IMR-90 (cell line): ENCODE measurements around the gene DNTT. TPM values are rescaled to one million over a fixed set of nuclear protein-coding genes. Genes with fewer than 3 reads are reported as not detected.

Source experiments
- ATAC-seq: fragments of 200-7000 bp; cut with Tn5 transposase; 2 replicates; pipeline ENCODE4 v1.9.1; 2020; ENCODE audit warnings: low read depth, mild to moderate bottlenecking, moderate library complexity
- BruUV-seq: library from RNA; stranded (reverse); fragments of 400-500 nt; replicated peaks from 2 replicates; lab custom pipeline; 2021; lab: Mats Ljungman, UMichigan
- CTCF ChIA-PET: fragments of 300-600 bp; formaldehyde crosslinking; extraction: SDS; loops from one replicate; lab custom pipeline; 2021; ENCODE audit warnings: antibody characterized with exemption; lab: Yijun Ruan, JAX
- POLR2A ChIA-PET: fragments of 300-600 bp; sonication (Branson Sonifier 250); formaldehyde crosslinking; loops from one replicate; lab custom pipeline; 2022; ENCODE audit warnings: antibody characterized with exemption; ENCODE audit not compliant: unreplicated experiment; lab: Charles Lee
- DNase-seq: peaks from one replicate; pipeline ENCODE4 v3.0.0; 2013
- H2AFZ ChIP-seq: replicated peaks from 2 replicates; pipeline ENCODE3; 2013; ENCODE audit warnings: low read length, mild to moderate bottlenecking; ENCODE audit not compliant: poor library complexity
- H2AK5ac ChIP-seq: 2 replicates; pipeline ENCODE4 v1.6.1; 2013; ENCODE audit warnings: low read depth, low read length, inconsistent platforms
- H2AK9ac ChIP-seq: replicated peaks from 2 replicates; pipeline ENCODE3; 2013; ENCODE audit warnings: mild to moderate bottlenecking, low read depth, low read length, moderate library complexity; ENCODE audit not compliant: poor library complexity
- H2BK120ac ChIP-seq: 2 replicates; pipeline ENCODE4 v1.6.1; 2013; ENCODE audit warnings: low read depth, low read length, inconsistent platforms
- H2BK15ac ChIP-seq: 3 replicates; pipeline ENCODE4 v1.6.1; 2013; ENCODE audit warnings: low read depth, low read length, inconsistent platforms
- H2BK20ac ChIP-seq: 2 replicates; pipeline ENCODE4 v1.6.1; 2013; ENCODE audit warnings: low read depth, mild to moderate bottlenecking, inconsistent platforms, low read length, moderate library complexity
- H2BK5ac ChIP-seq: 2 replicates; pipeline ENCODE4 v1.6.1; 2013; ENCODE audit warnings: mild to moderate bottlenecking, low read depth, low read length, inconsistent platforms; ENCODE audit not compliant: poor library complexity, severe bottlenecking
- H3K14ac ChIP-seq: replicated peaks from 2 replicates; pipeline ENCODE4 v1.6.1; 2013; ENCODE audit warnings: low read depth, low read length, inconsistent platforms
- H3K18ac ChIP-seq: 2 replicates; pipeline ENCODE4 v1.6.1; 2013; ENCODE audit warnings: low read depth, low read length, control low read depth
- H3K23ac ChIP-seq: 2 replicates; pipeline ENCODE4 v1.6.1; 2013; ENCODE audit warnings: low read depth, low read length, inconsistent platforms
- H3K27ac ChIP-seq: 2 replicates; pipeline ENCODE4 v1.5.1; 2013; ENCODE audit warnings: mild to moderate bottlenecking, control low read depth, low read length; ENCODE audit not compliant: insufficient read depth
- H3K27me3 ChIP-seq: 2 replicates; pipeline ENCODE4 v1.6.1; 2013; ENCODE audit warnings: low read length; ENCODE audit not compliant: control insufficient read depth, insufficient read depth
- H3K36me3 ChIP-seq: 2 replicates; pipeline ENCODE4 v1.6.1; 2013; ENCODE audit warnings: low read length, mixed read lengths; ENCODE audit not compliant: control insufficient read depth, insufficient read depth
- H3K4ac ChIP-seq: 2 replicates; pipeline ENCODE4 v1.6.1; 2013; ENCODE audit warnings: low read depth, low read length, inconsistent platforms
- H3K4me1 ChIP-seq: 2 replicates; pipeline ENCODE4 v1.6.1; 2013; ENCODE audit warnings: low read length, mixed read lengths; ENCODE audit not compliant: control insufficient read depth, insufficient read depth
- H3K4me2 ChIP-seq: 2 replicates; pipeline ENCODE4 v1.6.1; 2013; ENCODE audit warnings: low read depth, mild to moderate bottlenecking, control low read depth, low read length, moderate library complexity
- H3K4me3 ChIP-seq: 2 replicates; pipeline ENCODE4 v1.5.1; 2013; ENCODE audit warnings: low read depth, mild to moderate bottlenecking, control low read depth, low read length, moderate library complexity; ENCODE audit not compliant: insufficient read depth
- H3K56ac ChIP-seq: 2 replicates; pipeline ENCODE4 v1.6.1; 2013; ENCODE audit warnings: low read length, inconsistent platforms; ENCODE audit not compliant: insufficient read depth; ENCODE audit errors: extremely low read depth
- H3K79me1 ChIP-seq, 2 experiments: 2 replicates each; pipeline ENCODE4 v1.6.1; 2013; ENCODE audit warnings: low read length in 2 of 2, inconsistent platforms in 1 of 2, low read depth in 1 of 2
- H3K9ac ChIP-seq: 2 replicates; pipeline ENCODE4 v1.6.1; 2013; ENCODE audit warnings: low read depth, low read length, control low read depth
- H3K9me1 ChIP-seq: 2 replicates; pipeline ENCODE4 v1.6.1; 2013; ENCODE audit warnings: low read length, inconsistent platforms; ENCODE audit not compliant: insufficient read depth
- H3K9me3 ChIP-seq: 2 replicates; pipeline ENCODE4 v1.6.1; 2013; ENCODE audit warnings: low read length; ENCODE audit not compliant: control insufficient read depth, insufficient read depth
- H4K20me1 ChIP-seq: 2 replicates; pipeline ENCODE4 v1.6.1; 2013; ENCODE audit warnings: low read length, inconsistent platforms; ENCODE audit not compliant: insufficient read depth
- H4K5ac ChIP-seq: 2 replicates; pipeline ENCODE4 v1.6.1; 2013; ENCODE audit warnings: mild to moderate bottlenecking, low read depth, low read length, control low read depth
- H4K8ac ChIP-seq, 2 experiments: 2 replicates each; pipeline ENCODE4 v1.6.1; 2013; ENCODE audit warnings: low read depth in 2 of 2, low read length in 2 of 2, control low read depth in 1 of 2, inconsistent platforms in 1 of 2
- H4K91ac ChIP-seq: 2 replicates; pipeline ENCODE4 v1.6.1; 2013; ENCODE audit warnings: low read depth, low read length, inconsistent platforms; ENCODE audit not compliant: insufficient read depth
- BHLHE40 ChIP-seq: fragments of 150-350 bp; IDR thresholded peaks from 2 replicates; pipeline ENCODE4 v1.6.1; 2016; ENCODE audit warnings: mild to moderate bottlenecking, low read depth, low read length
- CEBPB ChIP-seq: IDR thresholded peaks from 2 replicates; pipeline ENCODE4 v1.6.1; 2012; ENCODE audit warnings: low read depth, low read length, improper control_type of control experiment
- CHD1 ChIP-seq: IDR thresholded peaks from 2 replicates; pipeline ENCODE4 v1.6.1; 2012; ENCODE audit warnings: low read depth, low read length, improper control_type of control experiment
- FOS ChIP-seq: fragments of 150-350 bp; IDR thresholded peaks from 2 replicates; pipeline ENCODE4 v1.6.1; 2016; ENCODE audit warnings: low read depth, low read length
- MAFK ChIP-seq: IDR thresholded peaks from 2 replicates; pipeline ENCODE4 v1.6.1; 2012; ENCODE audit warnings: low read depth, low read length, improper control_type of control experiment
- MAZ ChIP-seq: IDR thresholded peaks from 2 replicates; pipeline ENCODE4 v1.6.1; 2012; ENCODE audit warnings: low read depth, mild to moderate bottlenecking, low read length, improper control_type of control experiment, moderate library complexity, borderline replicate concordance
- MXI1 ChIP-seq: IDR thresholded peaks from 2 replicates; pipeline ENCODE4 v1.6.1; 2012; ENCODE audit warnings: low read depth, mild to moderate bottlenecking, low read length, moderate library complexity, borderline replicate concordance
- NFE2L2 ChIP-seq: fragments of 150-350 bp; IDR thresholded peaks from 2 replicates; pipeline ENCODE4 v1.6.1; 2016; ENCODE audit warnings: low read depth, mild to moderate bottlenecking, low read length
- POLR2A ChIP-seq: IDR thresholded peaks from 2 replicates; pipeline ENCODE4 v1.6.1; 2012; ENCODE audit warnings: mild to moderate bottlenecking, low read depth, low read length
- RAD21 ChIP-seq: IDR thresholded peaks from 2 replicates; pipeline ENCODE4 v1.6.1; 2012; ENCODE audit warnings: low read length, improper control_type of control experiment
- RCOR1 ChIP-seq: IDR thresholded peaks from 2 replicates; pipeline ENCODE4 v1.6.1; 2012; ENCODE audit warnings: mild to moderate bottlenecking, low read length, improper control_type of control experiment; ENCODE audit not compliant: insufficient replicate concordance
- RFX5 ChIP-seq: IDR thresholded peaks from 2 replicates; pipeline ENCODE4 v1.8.0; 2012; ENCODE audit warnings: low read depth, mild to moderate bottlenecking, low read length, moderate library complexity
- SMC3 ChIP-seq: fragments of 150-350 bp; IDR thresholded peaks from 2 replicates; pipeline ENCODE4 v1.6.1; 2016; ENCODE audit warnings: low read depth, mild to moderate bottlenecking, antibody characterized with exemption, low read length, moderate library complexity
- WGBS, 2 experiments: methylation state at CpG; one replicate each; pipeline versions ENCODE4 v1.1.5 to v1.1.7; 2013; ENCODE audit warnings: missing lambda C conversion rate in 2 of 2; ENCODE audit not compliant: insufficient read length in 1 of 2; ENCODE audit errors: extremely low coverage in 2 of 2; 5-methylcytosine and 5-hydroxymethylcytosine counted together
- dilution Hi-C: fragments of 300-500 bp; cut with HindIII; formaldehyde crosslinking; loops from one replicate; pipeline ENCODE4 v1.14.3; 2018; ENCODE audit warnings: low sequenced_read_pairs; ENCODE audit not compliant: unreplicated experiment
- in situ Hi-C: fragments of 300-500 bp; cut with MboI; formaldehyde crosslinking; loops from 3 replicates; pipeline ENCODE4 v1.14.3; 2019; ENCODE audit warnings: low sequenced_read_pairs, inconsistent platforms, mixed read lengths
- intact Hi-C: fragments of 100-400 bp; cut with micrococcal nuclease; formaldehyde crosslinking; loops from 2 replicates; pipeline ENCODE4 v1.10.0; 2022
- polyA plus RNA-seq, 3 experiments: library from polyadenylated mRNA; depleted of rRNA; stranded (reverse); fragments of >200 nt; gene quantifications; 2 replicates each; pipeline ENCODE4 v1.2.3, GENCODE V29; 2012; ENCODE audit warnings: low replicate concordance in 1 of 3
- total RNA-seq: library from RNA; depleted of rRNA; stranded (reverse); fragments of >200 nt; gene quantifications from 2 replicates; pipeline ENCODE4 v1.2.3, GENCODE V29; 2012
- TF ChIP-seq, protein P1 (sequence below): fragments of 150-350 bp; IDR thresholded peaks from 2 replicates; pipeline ENCODE4 v1.6.1; 2017; ENCODE audit warnings: mild to moderate bottlenecking, antibody characterized with exemption, low read length, low read depth
- TF ChIP-seq, protein P2 (sequence below): fragments of 150-350 bp; IDR thresholded peaks from 2 replicates; pipeline ENCODE4 v1.6.1; 2016; ENCODE audit warnings: low read depth, mild to moderate bottlenecking, low read length, moderate library complexity, borderline replicate concordance
- TF ChIP-seq, protein P3 (sequence below): conservative IDR thresholded peaks from 2 replicates; pipeline ENCODE4 v1.5.1; 2012; ENCODE audit warnings: mild to moderate bottlenecking, low read depth, low read length, improper control_type of control experiment

Gene DNTT
- total and polyA plus RNA-seq, 2 of the 4 experiments (the other 2 are of a cell fraction): not detected

DNA sequence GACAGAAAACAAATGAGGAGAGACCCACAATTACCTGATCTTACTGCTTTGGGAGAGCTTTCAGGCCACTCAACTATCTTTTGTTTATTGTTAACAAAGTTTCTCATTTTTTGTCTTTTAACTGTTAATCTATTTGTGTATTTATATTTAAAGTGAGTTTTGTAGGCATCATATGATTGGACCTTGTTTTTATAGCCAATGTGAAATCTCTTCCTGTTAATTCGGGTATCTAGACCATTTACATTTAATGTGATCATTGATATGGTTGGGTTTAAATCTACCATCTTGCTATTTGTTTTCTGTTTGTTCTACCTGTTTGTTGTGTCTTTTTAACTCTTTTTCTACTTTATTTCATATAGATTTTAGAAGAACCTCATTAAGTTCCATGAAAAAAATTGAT lies 42.1 kb downstream of the DNTT start:
- Histone ChIP-seq H3K79me1 (no peaks in the 10 kb centered on the region), H3K56ac (no peak overlapping the region), H3K14ac (no peak overlapping the region), H3K4ac (no peak overlapping the region), H3K4me2 (no peak overlapping the region), H3K9me1 (no peaks in the 10 kb centered on the region), H3K23ac (no peak overlapping the region), H4K20me1 (no peaks in the 10 kb centered on the region), H3K4me1 (no peaks in the 10 kb centered on the region), H2BK120ac (no peak overlapping the region), H2BK20ac (no peak overlapping the region), H4K5ac (no peak overlapping the region), H2AK9ac (no peak overlapping the region), H4K91ac (no peak overlapping the region), H2BK5ac (no peak overlapping the region), H2AK5ac (no peak overlapping the region), H3K27me3 (no peaks in the 10 kb centered on the region), H3K36me3 (no peaks in the 10 kb centered on the region), H3K18ac (no peak overlapping the region), H3K9ac (no peak overlapping the region), H2BK15ac (no peak overlapping the region), H3K4me3 (no peak overlapping the region), H4K8ac (no peak overlapping the region), H3K9me3 (no peaks in the 10 kb centered on the region), H3K27ac (no peak overlapping the region), H2AFZ (no peak overlapping the region)
- WGBS, 2 experiments: no CpG with 5 or more reads among the region's 1 CpG
- dilution Hi-C loops: no loop called here
- CTCF ChIA-PET: no interaction called here
- POLR2A ChIA-PET: no interaction called here
- ATAC-seq: no peak
- TF ChIP-seq BHLHE40 (no peak), NFE2L2 (no peak), FOS (no peak), POLR2A (no peak), MAFK (no peak), MXI1 (no peak), CEBPB (no peak), MAZ (no peak), CHD1 (no peak), SMC3 (no peak), RCOR1 (no peak), RAD21 (no peak), RFX5 (no peak)
- TF ChIP-seq, protein P1, sequence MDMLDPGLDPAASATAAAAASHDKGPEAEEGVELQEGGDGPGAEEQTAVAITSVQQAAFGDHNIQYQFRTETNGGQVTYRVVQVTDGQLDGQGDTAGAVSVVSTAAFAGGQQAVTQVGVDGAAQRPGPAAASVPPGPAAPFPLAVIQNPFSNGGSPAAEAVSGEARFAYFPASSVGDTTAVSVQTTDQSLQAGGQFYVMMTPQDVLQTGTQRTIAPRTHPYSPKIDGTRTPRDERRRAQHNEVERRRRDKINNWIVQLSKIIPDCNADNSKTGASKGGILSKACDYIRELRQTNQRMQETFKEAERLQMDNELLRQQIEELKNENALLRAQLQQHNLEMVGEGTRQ: no peak
- TF ChIP-seq, protein P2, sequence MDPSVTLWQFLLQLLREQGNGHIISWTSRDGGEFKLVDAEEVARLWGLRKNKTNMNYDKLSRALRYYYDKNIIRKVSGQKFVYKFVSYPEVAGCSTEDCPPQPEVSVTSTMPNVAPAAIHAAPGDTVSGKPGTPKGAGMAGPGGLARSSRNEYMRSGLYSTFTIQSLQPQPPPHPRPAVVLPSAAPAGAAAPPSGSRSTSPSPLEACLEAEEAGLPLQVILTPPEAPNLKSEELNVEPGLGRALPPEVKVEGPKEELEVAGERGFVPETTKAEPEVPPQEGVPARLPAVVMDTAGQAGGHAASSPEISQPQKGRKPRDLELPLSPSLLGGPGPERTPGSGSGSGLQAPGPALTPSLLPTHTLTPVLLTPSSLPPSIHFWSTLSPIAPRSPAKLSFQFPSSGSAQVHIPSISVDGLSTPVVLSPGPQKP: no peak
- TF ChIP-seq, protein P3, sequence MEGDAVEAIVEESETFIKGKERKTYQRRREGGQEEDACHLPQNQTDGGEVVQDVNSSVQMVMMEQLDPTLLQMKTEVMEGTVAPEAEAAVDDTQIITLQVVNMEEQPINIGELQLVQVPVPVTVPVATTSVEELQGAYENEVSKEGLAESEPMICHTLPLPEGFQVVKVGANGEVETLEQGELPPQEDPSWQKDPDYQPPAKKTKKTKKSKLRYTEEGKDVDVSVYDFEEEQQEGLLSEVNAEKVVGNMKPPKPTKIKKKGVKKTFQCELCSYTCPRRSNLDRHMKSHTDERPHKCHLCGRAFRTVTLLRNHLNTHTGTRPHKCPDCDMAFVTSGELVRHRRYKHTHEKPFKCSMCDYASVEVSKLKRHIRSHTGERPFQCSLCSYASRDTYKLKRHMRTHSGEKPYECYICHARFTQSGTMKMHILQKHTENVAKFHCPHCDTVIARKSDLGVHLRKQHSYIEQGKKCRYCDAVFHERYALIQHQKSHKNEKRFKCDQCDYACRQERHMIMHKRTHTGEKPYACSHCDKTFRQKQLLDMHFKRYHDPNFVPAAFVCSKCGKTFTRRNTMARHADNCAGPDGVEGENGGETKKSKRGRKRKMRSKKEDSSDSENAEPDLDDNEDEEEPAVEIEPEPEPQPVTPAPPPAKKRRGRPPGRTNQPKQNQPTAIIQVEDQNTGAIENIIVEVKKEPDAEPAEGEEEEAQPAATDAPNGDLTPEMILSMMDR: no peak
- intact Hi-C loops: no loop called here
- DNase-seq: no peak
- in situ Hi-C loops: no loop called here
- BruUV-seq: no TSS peak
